ENCODE data around the gene OGFOD3.
"Not testable (repeated sequence)": the region's sequence is repeated elsewhere in the genome, so short reads cannot be mapped to it uniquely, and the experiment has no call there.

The OGFOD3 gene

DNA sequence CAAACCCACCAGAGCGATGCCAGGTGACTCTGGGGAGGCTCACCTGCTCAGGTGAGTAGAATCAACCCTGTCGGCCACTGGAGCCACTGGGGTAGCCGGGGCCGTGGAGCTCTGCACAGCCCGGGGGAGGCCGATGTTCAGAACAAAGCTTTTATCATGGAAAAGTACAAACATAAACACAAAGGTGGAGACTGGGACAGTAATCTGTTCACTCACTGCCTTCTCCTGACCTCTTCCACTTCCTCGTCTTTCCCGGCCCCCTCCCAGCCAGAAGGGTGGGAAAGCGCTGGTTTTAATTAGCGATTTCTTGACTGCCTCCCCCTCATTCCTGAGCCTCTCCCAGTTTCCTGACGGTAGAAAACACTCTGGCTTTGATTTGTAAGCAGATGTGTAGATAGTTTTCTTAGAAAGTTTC lies 69.1 kb downstream of the OGFOD3 start:
- no peak for DNase-seq

DNA sequence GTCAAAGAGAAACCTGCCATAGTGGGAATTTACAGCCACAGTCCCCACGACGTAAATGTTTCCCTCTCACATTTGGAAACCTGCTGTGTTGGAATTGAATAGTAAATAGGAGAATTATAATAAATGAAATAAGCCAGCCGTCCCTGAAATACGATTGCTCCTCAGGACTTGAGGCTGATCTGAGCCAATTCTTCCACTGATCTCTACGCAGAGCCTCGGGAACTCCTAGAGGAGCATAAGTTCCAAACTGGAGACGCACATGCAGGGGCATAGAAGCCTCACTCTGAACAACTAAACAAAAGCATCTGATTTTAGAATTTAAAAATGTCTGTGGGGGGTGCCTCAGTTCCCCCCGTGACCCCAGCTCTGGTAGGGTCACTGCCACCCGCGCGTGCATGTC lies 69.5 kb downstream of the OGFOD3 start:
- no peak for DNase-seq

DNA sequence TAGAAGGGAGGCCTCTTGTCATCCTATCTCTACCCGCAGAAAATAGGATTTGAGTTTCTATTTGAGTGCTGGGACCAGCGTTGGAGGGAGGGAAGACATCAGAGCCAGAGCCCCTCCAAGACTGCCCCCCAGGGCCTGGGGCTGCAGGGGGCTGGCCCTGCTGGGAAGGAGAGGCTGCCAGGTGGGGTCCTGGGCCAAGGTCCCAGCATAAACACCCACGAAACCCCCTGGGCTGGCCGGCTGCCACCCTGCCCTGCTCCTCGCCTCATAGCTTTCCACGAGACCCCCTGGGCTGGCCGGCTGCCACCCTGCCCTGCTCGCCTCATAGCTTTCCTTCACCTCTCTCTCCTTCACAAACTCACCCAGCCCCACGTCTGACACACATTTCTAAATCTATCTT lies 70.0 kb downstream of the OGFOD3 start:
- DNase-seq, result no peak

GRCh38 chr17:82347994-82348393 lies 70.4 kb downstream of the OGFOD3 start:
- DNase-seq, result not testable (repeated sequence)

DNA sequence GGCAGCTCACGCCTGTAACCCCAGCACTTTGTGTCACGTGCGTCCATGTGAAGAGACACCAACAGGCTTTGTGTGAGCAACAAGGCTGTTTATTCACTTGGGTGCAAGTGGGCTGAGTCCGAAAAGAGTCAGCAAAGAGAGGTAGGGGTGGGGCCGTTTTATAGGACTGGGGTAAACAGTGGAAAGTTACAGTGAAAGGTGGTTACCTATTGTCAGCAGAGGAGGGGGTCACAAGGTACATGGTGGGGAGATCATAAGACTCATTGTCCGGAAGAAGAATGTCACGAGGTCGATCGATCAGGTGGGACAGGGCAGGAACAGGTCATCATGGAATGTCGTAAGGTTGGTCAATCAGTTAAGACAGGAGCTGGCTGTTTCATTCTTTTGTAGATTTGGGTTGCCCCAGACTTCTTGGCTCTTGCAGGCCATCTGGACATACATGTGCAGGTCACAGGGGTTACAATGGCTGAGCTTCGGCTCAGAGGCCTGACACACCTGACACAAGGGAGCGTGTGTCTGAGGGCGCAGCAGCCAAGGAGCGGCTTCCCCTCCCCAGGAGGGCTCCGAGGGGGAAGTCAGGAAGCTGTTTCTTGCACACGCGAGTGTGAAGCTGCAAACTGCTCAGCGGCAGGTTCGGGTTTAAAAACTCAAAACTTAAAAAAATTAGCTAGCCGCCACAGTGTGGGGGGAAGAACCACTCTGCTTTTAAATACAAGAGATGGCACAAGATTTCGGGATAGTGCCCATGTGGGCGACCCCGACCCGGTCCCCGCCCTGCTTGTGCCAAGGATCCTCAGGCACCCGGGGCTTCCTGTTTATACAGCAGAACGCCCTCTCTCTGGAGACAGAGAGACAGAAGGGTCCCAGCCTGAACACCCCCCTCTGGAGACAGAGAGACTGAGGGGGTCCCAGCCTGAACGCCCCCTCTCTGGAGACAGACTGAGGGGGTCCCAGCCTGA lies 71.8 kb downstream of the OGFOD3 start:
- DNase-seq, result no peak

DNA sequence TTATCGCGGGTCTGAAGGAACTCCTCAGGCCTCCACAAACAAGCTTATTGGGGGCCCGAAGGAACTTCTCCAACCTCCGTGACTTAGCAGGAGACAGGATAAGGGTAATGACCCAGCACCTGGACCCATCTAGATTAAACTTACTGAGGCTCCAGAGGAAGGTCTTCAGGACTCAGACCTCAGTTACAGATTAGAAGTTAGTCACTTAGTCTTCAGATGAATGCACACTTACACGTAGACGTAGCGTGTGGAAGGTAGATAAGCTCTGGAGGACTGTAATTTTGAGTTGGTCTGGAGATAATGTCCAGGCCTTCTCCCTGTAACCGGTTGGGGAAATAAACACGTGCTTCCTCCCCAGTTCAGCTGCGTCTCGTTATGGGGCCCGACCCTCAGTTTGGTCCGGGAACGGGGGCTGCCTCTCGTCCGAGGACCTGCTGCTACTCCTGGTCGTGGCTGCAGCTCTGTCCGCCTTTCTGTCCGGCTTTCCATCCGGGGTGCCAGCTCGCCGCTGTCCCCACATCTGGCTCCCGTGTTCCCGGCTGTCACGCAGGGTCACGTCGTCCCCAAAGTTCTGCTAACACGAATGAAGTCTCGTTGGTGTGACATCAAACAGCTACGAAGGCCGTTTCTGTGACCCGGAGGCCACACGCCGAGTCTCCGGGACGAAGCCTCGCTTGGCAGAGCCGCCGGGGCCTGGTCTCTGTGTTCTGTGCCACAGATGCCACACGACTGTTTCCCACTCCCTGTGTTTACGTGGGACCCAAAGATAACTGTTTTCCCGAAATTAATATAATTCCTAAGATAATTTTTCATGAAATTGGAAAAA lies 73.0 kb downstream of the OGFOD3 start:
- DNase-seq, result no peak

DNA sequence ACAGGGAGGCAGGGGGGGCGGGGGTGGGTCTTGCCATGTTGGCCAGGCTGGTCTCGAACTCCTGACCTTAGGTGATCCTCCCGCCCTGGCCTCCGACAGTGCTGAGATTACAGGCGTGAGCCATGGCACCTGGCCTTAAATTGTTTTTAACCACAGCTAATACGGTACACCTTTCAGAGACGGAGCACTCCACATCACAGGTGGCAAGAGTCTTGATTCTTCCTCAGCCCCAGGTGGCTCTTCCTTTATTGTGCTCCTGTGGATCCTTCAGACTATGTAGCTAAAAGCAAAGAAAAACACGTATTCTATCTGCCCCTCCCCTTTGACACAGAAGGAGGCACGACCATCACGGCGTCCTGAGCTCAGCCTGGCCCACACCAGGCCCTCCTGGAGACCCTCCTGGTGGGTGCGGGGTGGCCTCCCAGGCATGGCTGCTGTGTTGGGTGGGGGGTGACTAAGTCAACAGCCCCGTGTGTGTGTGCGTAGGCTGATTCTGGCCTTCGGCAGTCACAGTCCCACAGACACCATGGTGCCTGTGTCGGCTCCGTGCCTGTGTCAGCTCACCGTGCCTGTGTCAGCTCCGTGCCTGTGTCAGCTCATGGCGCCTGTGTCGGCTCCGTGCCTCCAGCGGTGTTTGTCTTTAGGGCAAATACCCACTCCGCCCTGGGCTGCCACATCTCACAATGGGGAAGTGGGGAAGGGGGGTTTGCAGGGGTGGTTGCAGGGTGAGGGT lies 74.0 kb downstream of the OGFOD3 start:
- no peak for DNase-seq

DNA sequence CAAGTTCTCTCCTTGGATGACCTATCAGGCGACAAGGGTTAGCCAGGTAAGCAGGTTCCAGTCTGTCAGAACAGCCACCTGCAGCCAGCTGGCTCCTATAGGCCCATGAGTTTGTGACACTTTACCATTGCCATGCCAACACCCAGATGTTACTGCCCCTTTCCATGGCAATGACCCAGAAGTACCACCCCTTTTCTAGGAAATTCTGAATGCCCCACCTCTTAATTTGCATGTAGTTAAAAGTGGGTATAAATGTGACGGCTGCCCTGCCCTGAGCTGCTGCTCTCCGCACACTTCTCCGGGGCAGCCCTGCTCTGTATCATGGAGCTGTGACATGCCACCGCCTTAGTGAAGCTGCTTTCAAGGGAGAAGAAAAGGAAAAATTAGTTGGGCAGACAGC lies 74.8 kb downstream of the OGFOD3 start:
- no peak for DNase-seq

- no peak for DNase-seq
Measured at GRCh38 chr17:82342361-82343079, 75.9 kb downstream of the OGFOD3 start.

DNA sequence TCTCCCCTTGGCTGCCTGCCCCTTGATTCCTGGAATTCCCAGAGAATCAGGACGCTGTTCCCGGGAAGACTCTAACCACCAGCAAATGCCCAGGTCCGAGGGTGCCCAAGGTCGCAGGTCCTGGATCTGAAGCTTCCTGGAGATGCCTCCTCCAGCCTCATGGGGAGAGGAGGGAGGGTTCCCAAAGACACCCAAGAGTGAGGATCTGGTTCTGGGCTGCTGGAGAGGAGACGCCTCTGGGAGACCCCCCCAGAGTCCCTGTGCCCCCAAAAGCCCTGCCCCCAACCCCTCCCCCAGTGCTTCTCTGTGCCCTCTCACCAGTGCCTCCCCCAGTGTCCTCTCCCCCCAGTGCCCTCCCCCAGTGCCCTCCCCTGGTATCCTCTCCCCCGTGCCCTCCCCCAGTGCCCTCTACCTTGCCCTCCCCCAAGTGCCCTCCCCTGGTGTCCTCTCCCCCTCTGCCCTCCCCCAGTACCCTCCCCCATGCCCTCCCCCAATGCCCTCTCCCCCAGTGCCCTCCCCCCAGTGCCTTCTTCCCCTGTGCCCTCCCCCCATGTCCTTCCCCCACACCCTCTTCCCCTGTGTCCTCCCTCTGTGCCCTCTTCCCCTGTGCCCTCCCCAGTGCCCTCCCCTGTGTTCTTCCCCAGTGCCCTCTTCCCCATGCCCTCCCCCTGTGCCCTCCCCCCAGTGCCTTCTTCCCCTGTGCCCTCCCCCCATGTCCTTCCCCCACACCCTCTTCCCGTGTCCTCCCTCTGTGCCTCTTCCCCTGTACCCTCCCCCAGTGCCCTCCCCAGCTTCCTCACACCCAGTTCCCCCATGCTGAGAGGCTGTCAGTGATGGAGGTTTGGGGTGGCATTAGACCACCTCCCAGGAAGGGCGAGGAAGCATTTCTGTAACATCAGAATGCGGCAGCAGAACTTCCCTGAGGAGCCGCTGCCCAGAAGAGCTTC lies 78.5 kb downstream of the OGFOD3 start:
- DNase-seq, result no peak

All from CD4-positive, alpha-beta T cell treated with Interleukin-17A for 1 hour (primary cell).